Neural cell (in vitro differentiated cells): ENCODE data around the gene GUCY1A2. TPM values are rescaled to one million over a fixed set of nuclear protein-coding genes. Genes with fewer than 3 reads are reported as not detected.

ENCODE experiments used
- H2AFZ ChIP-seq: fragments of 200-600, 300-800 bp; sonication (generic), shearing (Covaris generic); 2 replicates; pipeline ENCODE4 v1.6.0; 2014; ENCODE audit warnings: low read depth, mild to moderate bottlenecking, antibody characterized with exemption, low read length, moderate library complexity
- H3F3A ChIP-seq: fragments of 200-600 bp; shearing (Covaris generic); 2 replicates; pipeline ENCODE4 v1.6.1; 2016; ENCODE audit warnings: mild to moderate bottlenecking, moderate library complexity, mixed read lengths, antibody characterized with exemption, low read length; ENCODE audit not compliant: insufficient read depth, poor library complexity, severe bottlenecking
- H3K27ac ChIP-seq: fragments of 200-600, 300-800 bp; sonication (generic), shearing (Covaris generic); 2 replicates; pipeline ENCODE4 v1.5.1; 2014; ENCODE audit warnings: mild to moderate bottlenecking, low read length, moderate library complexity
- H3K27me3 ChIP-seq: fragments of 300-800, 200-600 bp; sonication (generic), shearing (Covaris generic); 2 replicates; pipeline ENCODE4 v1.6.0; 2014; ENCODE audit warnings: mild to moderate bottlenecking, low read depth, low read length, moderate library complexity; ENCODE audit not compliant: insufficient read depth
- H3K36me3 ChIP-seq: fragments of 300-800, 200-600 bp; sonication (generic), shearing (Covaris generic); 2 replicates; pipeline ENCODE4 v1.5.1; 2014; ENCODE audit warnings: mild to moderate bottlenecking, antibody characterized with exemption, low read length, moderate library complexity; ENCODE audit not compliant: insufficient read depth
- H3K4me2 ChIP-seq: fragments of 300-800, 200-600 bp; sonication (generic), shearing (Covaris generic); 2 replicates; pipeline ENCODE4 v1.6.0; 2014; ENCODE audit warnings: mild to moderate bottlenecking, low read length
- H3K4me3 ChIP-seq: fragments of 300-800, 200-600 bp; sonication (generic), shearing (Covaris generic); 2 replicates; pipeline ENCODE4 v1.5.1; 2014; ENCODE audit warnings: mild to moderate bottlenecking, low read length, moderate library complexity
- H3K79me2 ChIP-seq: fragments of 200-600 bp; shearing (Covaris generic); replicated peaks from 2 replicates; pipeline ENCODE4 v1.6.0; 2014; ENCODE audit warnings: mild to moderate bottlenecking, low read length, moderate library complexity; ENCODE audit not compliant: insufficient read depth
- H3K9ac ChIP-seq: fragments of 300-800, 200-600 bp; sonication (generic), shearing (Covaris generic); 2 replicates; pipeline ENCODE4 v1.6.1; 2016; ENCODE audit warnings: mild to moderate bottlenecking, low read length, mixed read lengths
- H3K9me2 ChIP-seq: fragments of 200-600 bp; shearing (Covaris generic); 2 replicates; pipeline ENCODE4 v1.6.1; 2016; ENCODE audit warnings: mild to moderate bottlenecking, low read length, mixed read lengths; ENCODE audit not compliant: insufficient read depth
- H3K9me3 ChIP-seq: fragments of 200-600, 300-800 bp; sonication (generic), shearing (Covaris generic); 2 replicates; pipeline ENCODE4 v1.6.1; 2016; ENCODE audit warnings: mild to moderate bottlenecking, mixed run types, low read length, moderate library complexity, mixed read lengths
- H4K20me1 ChIP-seq: fragments of 200-600 bp; shearing (Covaris generic); 2 replicates; pipeline ENCODE4 v1.6.1; 2016; ENCODE audit warnings: mild to moderate bottlenecking, mixed run types; ENCODE audit not compliant: insufficient read depth
- EP300 ChIP-seq: fragments of 450-650 bp; conservative IDR thresholded peaks from 2 replicates; pipeline ENCODE4 v1.6.1; 2014; ENCODE audit warnings: antibody characterized with exemption, mild to moderate bottlenecking, moderate library complexity; ENCODE audit not compliant: poor library complexity, severe bottlenecking
- EZH2 ChIP-seq: fragments of 200-600, 300-800 bp; shearing (Covaris generic), sonication (generic); IDR thresholded peaks from 2 replicates; pipeline ENCODE4 v1.6.1; 2014; ENCODE audit warnings: antibody characterized with exemption, low read length, borderline replicate concordance, mild to moderate bottlenecking; ENCODE audit not compliant: insufficient read depth, poor library complexity, severe bottlenecking
- MXI1 ChIP-seq: fragments of 450-650 bp; conservative IDR thresholded peaks from 2 replicates; pipeline ENCODE4 v1.6.1; 2014; ENCODE audit warnings: antibody characterized with exemption, mild to moderate bottlenecking; ENCODE audit not compliant: poor library complexity, severe bottlenecking
- POLR2AphosphoS5 ChIP-seq: IDR thresholded peaks from 2 replicates; pipeline ENCODE4 v1.6.1; 2012
- RAD21 ChIP-seq: fragments of 450-650 bp; conservative IDR thresholded peaks from 2 replicates; pipeline ENCODE4 v1.6.1; 2014; ENCODE audit warnings: antibody characterized with exemption, mild to moderate bottlenecking, moderate library complexity
- SMC3 ChIP-seq: fragments of 450-650 bp; conservative IDR thresholded peaks from 2 replicates; pipeline ENCODE4 v1.6.1; 2014; ENCODE audit warnings: antibody characterized with exemption, mild to moderate bottlenecking, moderate library complexity; ENCODE audit not compliant: poor library complexity
- TAF1 ChIP-seq: IDR thresholded peaks from 2 replicates; pipeline ENCODE4 v1.6.1; 2012; ENCODE audit warnings: low read depth
- polyA plus RNA-seq: library from polyadenylated mRNA; depleted of rRNA; stranded (reverse); fragments of >200 nt; gene quantifications from 2 replicates; pipeline ENCODE4 v1.2.3, GENCODE V29; 2014
- TF ChIP-seq, protein P1 (sequence below): fragments of 450-650 bp; IDR thresholded peaks from 2 replicates; pipeline ENCODE4 v1.5.1; 2014; ENCODE audit warnings: antibody characterized with exemption, mild to moderate bottlenecking, moderate library complexity; ENCODE audit not compliant: poor library complexity, severe bottlenecking
- TF ChIP-seq, protein P2 (sequence below): IDR thresholded peaks from 2 replicates; pipeline ENCODE4 v1.6.1; 2012; ENCODE audit warnings: borderline replicate concordance

GUCY1A2 gene
- polyA plus RNA-seq, 1 donor from 2014 or later, result 5.1 TPM

DNA sequence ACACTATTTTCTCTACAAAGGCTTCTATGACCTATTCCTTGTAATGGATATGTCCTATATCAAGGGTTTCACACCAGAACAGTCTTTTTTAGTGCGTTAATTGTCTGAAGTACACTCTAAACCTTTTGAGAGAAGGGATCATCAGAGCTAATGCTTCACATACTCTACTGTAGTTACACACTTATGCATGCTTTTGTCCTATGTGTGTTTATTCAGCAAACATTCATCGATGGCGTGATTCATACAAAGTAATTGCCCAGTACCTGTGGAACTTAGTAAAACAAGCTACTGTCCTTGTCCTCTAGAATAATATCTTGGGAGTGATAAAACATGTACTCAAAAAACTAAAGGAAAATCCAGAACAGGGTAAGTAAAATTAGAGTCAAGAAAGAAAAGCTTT lies 139.2 kb downstream of the GUCY1A2 start:
- no peak overlapping the region for H2AFZ ChIP-seq
- no peaks in the 10 kb centered on the region for H3K27me3 ChIP-seq
- no peaks in the 10 kb centered on the region for H3F3A ChIP-seq
- no peaks in the 10 kb centered on the region for H4K20me1 ChIP-seq
- no peak overlapping the region for H3K4me2 ChIP-seq
- no peaks in the 10 kb centered on the region for H3K9me3 ChIP-seq
- H3K9ac ChIP-seq, result no peak overlapping the region
- TF ChIP-seq EZH2 (no peak), MXI1 (no peak), POLR2AphosphoS5 (no peak), SMC3 (no peak), RAD21 (no peak), TAF1 (no peak), EP300 (no peak)
- TF ChIP-seq, protein P1, sequence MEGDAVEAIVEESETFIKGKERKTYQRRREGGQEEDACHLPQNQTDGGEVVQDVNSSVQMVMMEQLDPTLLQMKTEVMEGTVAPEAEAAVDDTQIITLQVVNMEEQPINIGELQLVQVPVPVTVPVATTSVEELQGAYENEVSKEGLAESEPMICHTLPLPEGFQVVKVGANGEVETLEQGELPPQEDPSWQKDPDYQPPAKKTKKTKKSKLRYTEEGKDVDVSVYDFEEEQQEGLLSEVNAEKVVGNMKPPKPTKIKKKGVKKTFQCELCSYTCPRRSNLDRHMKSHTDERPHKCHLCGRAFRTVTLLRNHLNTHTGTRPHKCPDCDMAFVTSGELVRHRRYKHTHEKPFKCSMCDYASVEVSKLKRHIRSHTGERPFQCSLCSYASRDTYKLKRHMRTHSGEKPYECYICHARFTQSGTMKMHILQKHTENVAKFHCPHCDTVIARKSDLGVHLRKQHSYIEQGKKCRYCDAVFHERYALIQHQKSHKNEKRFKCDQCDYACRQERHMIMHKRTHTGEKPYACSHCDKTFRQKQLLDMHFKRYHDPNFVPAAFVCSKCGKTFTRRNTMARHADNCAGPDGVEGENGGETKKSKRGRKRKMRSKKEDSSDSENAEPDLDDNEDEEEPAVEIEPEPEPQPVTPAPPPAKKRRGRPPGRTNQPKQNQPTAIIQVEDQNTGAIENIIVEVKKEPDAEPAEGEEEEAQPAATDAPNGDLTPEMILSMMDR, result no peak
- TF ChIP-seq, protein P2, sequence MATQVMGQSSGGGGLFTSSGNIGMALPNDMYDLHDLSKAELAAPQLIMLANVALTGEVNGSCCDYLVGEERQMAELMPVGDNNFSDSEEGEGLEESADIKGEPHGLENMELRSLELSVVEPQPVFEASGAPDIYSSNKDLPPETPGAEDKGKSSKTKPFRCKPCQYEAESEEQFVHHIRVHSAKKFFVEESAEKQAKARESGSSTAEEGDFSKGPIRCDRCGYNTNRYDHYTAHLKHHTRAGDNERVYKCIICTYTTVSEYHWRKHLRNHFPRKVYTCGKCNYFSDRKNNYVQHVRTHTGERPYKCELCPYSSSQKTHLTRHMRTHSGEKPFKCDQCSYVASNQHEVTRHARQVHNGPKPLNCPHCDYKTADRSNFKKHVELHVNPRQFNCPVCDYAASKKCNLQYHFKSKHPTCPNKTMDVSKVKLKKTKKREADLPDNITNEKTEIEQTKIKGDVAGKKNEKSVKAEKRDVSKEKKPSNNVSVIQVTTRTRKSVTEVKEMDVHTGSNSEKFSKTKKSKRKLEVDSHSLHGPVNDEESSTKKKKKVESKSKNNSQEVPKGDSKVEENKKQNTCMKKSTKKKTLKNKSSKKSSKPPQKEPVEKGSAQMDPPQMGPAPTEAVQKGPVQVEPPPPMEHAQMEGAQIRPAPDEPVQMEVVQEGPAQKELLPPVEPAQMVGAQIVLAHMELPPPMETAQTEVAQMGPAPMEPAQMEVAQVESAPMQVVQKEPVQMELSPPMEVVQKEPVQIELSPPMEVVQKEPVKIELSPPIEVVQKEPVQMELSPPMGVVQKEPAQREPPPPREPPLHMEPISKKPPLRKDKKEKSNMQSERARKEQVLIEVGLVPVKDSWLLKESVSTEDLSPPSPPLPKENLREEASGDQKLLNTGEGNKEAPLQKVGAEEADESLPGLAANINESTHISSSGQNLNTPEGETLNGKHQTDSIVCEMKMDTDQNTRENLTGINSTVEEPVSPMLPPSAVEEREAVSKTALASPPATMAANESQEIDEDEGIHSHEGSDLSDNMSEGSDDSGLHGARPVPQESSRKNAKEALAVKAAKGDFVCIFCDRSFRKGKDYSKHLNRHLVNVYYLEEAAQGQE, result no peak
- H3K27ac ChIP-seq, result no peak overlapping the region
- no peak overlapping the region for H3K4me3 ChIP-seq
- no peaks in the 10 kb centered on the region for H3K79me2 ChIP-seq
- no peaks in the 10 kb centered on the region for H3K36me3 ChIP-seq
- H3K9me2 ChIP-seq, result no peaks in the 10 kb centered on the region

- no peak overlapping the region for H3K9ac ChIP-seq
- no peaks in the 10 kb centered on the region for H3K9me3 ChIP-seq
- no peak overlapping the region for H3K4me3 ChIP-seq
- no peak overlapping the region for H3K27ac ChIP-seq
- H3K27me3 ChIP-seq, result no peaks in the 10 kb centered on the region
- no peaks in the 10 kb centered on the region for H3K9me2 ChIP-seq
- H3K36me3 ChIP-seq, result no peaks in the 10 kb centered on the region
- H3F3A ChIP-seq, result no peaks in the 10 kb centered on the region
- H4K20me1 ChIP-seq, result no peaks in the 10 kb centered on the region
- H3K4me2 ChIP-seq, result no peak overlapping the region
- H2AFZ ChIP-seq, result no peak overlapping the region
- no peaks in the 10 kb centered on the region for H3K79me2 ChIP-seq
- TF ChIP-seq, protein P2, result no peak
- TF ChIP-seq POLR2AphosphoS5 (no peak), RAD21 (no peak), SMC3 (no peak), EP300 (no peak)
- TF ChIP-seq, protein P1, result no peak
These were observed 143.3 kb downstream of the GUCY1A2 start for GRCh38 chr11:106875013-106875412.
